Keratinocyte (primary cell): ENCODE results near the gene DNAJC19. TPM values are rescaled to one million over a fixed set of nuclear protein-coding genes. Genes with fewer than 3 reads are reported as not detected.

ENCODE experiments used
- DNase-seq: peaks from one replicate; pipeline ENCODE4 v3.0.0-alpha.2; 2011; ENCODE audit warnings: low read depth, missing footprints, low spot score
- FAIRE-seq: peaks from 2 replicates; lab custom pipeline; 2011; peaks lifted over from hg19 to GRCh38; lab: Jason Lieb, UNC
- H2AFZ ChIP-seq: 2 replicates; pipeline ENCODE4 v1.6.0; 2012; ENCODE audit warnings: low read length, control low read depth, inconsistent platforms; ENCODE audit not compliant: control insufficient read depth
- H3K27ac ChIP-seq: 2 replicates; pipeline ENCODE4 v1.5.1; 2011; ENCODE audit warnings: low read length; ENCODE audit not compliant: control insufficient read depth, insufficient read depth
- H3K27me3 ChIP-seq: 3 replicates; pipeline ENCODE4 v1.6.0; 2011; ENCODE audit warnings: low read length; ENCODE audit not compliant: control insufficient read depth, insufficient read depth; ENCODE audit errors: extremely low read depth
- H3K36me3 ChIP-seq, 2 experiments: 2 replicates in 1 of 2; 3 replicates in 1 of 2; pipeline ENCODE4 v1.5.1; 2011; ENCODE audit warnings: low read length in 2 of 2, mild to moderate bottlenecking in 1 of 2; ENCODE audit not compliant: control insufficient read depth in 2 of 2, insufficient read depth in 2 of 2; ENCODE audit errors: extremely low read depth in 1 of 2
- H3K4me1 ChIP-seq: 3 replicates; pipeline ENCODE4 v1.5.1; 2011; ENCODE audit warnings: low read length; ENCODE audit not compliant: control insufficient read depth, insufficient read depth; ENCODE audit errors: extremely low read depth
- H3K4me2 ChIP-seq: 3 replicates; pipeline ENCODE4 v1.6.0; 2011; ENCODE audit warnings: low read depth, low read length; ENCODE audit not compliant: control insufficient read depth, insufficient read depth; ENCODE audit errors: extremely low read depth
- H3K4me3 ChIP-seq, 3 experiments: fragments of 200-600 bp in 1 of 3; sonication (generic) in 1 of 3; 2 replicates in 2 of 3; 3 replicates in 1 of 3; pipeline ENCODE4 v1.5.1; 2011 to 2016; ENCODE audit warnings: low read length in 3 of 3, mild to moderate bottlenecking in 3 of 3, control low read depth in 2 of 3, inconsistent platforms in 1 of 3, low read depth in 1 of 3, mixed read lengths in 1 of 3, mixed run types in 1 of 3, moderate library complexity in 1 of 3; ENCODE audit not compliant: control insufficient read depth in 2 of 3, insufficient read depth in 2 of 3; ENCODE audit errors: extremely low read depth in 1 of 3
- H3K79me2 ChIP-seq: 2 replicates; pipeline ENCODE4 v1.6.0; 2012; ENCODE audit warnings: low read length; ENCODE audit not compliant: control insufficient read depth, insufficient read depth
- H3K9ac ChIP-seq: 3 replicates; pipeline ENCODE4 v1.6.0; 2011; ENCODE audit warnings: low read length; ENCODE audit not compliant: control insufficient read depth, insufficient read depth; ENCODE audit errors: extremely low read depth
- H3K9me1 ChIP-seq: 3 replicates; pipeline ENCODE4 v1.6.0; 2011; ENCODE audit warnings: low read length; ENCODE audit not compliant: control insufficient read depth, insufficient read depth; ENCODE audit errors: extremely low read depth
- H3K9me3 ChIP-seq: 2 replicates; pipeline ENCODE4 v1.5.1; 2012; ENCODE audit warnings: low read depth, low read length; ENCODE audit not compliant: control insufficient read depth
- H4K20me1 ChIP-seq: 3 replicates; pipeline ENCODE4 v1.6.0; 2011; ENCODE audit warnings: low read length; ENCODE audit not compliant: control insufficient read depth, insufficient read depth; ENCODE audit errors: extremely low read depth
- EZH2 ChIP-seq: IDR thresholded peaks from one replicate; pipeline ENCODE4 v1.6.1; 2012; ENCODE audit warnings: inconsistent platforms, mild to moderate bottlenecking, low read length, moderate library complexity
- dilution Hi-C: fragments of 300-500 bp; cut with MboI; formaldehyde crosslinking; loops from one replicate; pipeline ENCODE4 v1.7.0; 2020; ENCODE audit warnings: low sequenced_read_pairs; ENCODE audit not compliant: extremely low pct_ligation_motif_present
- polyA plus RNA-seq, 5 experiments: library from polyadenylated mRNA; depleted of rRNA in 3 of 5; stranded (reverse) in 3 of 5; stranded (forward) in 1 of 5; unstranded in 1 of 5; fragments of >200 nt; gene quantifications; 1 replicate in 1 of 5; 2 replicates in 3 of 5; 3 replicates in 1 of 5; pipeline versions ENCODE4 v1.2.1 to v1.2.3, GENCODE V29; 2011 to 2012; ENCODE audit warnings: missing spikeins in 2 of 5, low read depth in 1 of 5, low replicate concordance in 1 of 5
- TF ChIP-seq, protein P1 (sequence below), 3 experiments: IDR thresholded peaks in 1 of 3; conservative IDR thresholded peaks in 1 of 3; optimal IDR thresholded peaks in 1 of 3; 2 replicates in 2 of 3; 3 replicates in 1 of 3; pipeline versions ENCODE3 to v1.5.1; 2011; ENCODE audit warnings: low read length in 3 of 3, mild to moderate bottlenecking in 3 of 3, moderate library complexity in 2 of 3, control low read depth in 1 of 3, inconsistent platforms in 1 of 3; ENCODE audit not compliant: insufficient read depth in 2 of 3; ENCODE audit errors: extremely low read depth in 1 of 3

DNAJC19 gene
- polyA plus RNA-seq, 1 donor (not counting 4 experiments of a cell fraction or from before 2014, with no cell fraction given), result 40.6 TPM

DNA sequence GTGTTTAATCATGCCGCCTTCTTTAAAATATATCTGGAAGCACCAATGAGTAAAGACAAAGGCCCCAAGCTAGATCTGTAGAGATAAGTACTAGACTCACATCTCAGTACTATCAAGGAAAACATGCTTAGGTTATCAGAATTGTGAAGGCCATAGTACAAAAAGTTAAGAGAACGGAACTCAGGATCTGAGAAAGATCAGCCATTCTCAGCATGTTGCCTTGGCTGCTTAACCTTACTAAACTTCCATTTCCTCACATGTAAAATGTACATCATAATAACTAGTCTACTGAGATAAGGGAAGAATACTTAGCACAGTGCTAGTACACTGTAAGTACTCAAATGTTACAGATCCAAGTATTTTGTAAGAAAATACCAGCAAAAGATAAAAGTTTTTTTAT lies 7.6 kb downstream of the DNAJC19 start:
- no peaks in the 10 kb centered on the region for H3K9me1 ChIP-seq
- H3K27ac ChIP-seq, result no peak overlapping the region
- no peaks in the 10 kb centered on the region for H3K9me3 ChIP-seq
- no peaks in the 10 kb centered on the region for H3K4me1 ChIP-seq
- no peak overlapping the region for H3K4me2 ChIP-seq
- H3K4me3 ChIP-seq, result no peak overlapping the region
- TF ChIP-seq EZH2, result no peak
- TF ChIP-seq, protein P1, sequence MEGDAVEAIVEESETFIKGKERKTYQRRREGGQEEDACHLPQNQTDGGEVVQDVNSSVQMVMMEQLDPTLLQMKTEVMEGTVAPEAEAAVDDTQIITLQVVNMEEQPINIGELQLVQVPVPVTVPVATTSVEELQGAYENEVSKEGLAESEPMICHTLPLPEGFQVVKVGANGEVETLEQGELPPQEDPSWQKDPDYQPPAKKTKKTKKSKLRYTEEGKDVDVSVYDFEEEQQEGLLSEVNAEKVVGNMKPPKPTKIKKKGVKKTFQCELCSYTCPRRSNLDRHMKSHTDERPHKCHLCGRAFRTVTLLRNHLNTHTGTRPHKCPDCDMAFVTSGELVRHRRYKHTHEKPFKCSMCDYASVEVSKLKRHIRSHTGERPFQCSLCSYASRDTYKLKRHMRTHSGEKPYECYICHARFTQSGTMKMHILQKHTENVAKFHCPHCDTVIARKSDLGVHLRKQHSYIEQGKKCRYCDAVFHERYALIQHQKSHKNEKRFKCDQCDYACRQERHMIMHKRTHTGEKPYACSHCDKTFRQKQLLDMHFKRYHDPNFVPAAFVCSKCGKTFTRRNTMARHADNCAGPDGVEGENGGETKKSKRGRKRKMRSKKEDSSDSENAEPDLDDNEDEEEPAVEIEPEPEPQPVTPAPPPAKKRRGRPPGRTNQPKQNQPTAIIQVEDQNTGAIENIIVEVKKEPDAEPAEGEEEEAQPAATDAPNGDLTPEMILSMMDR (optimal IDR thresholded peaks at IDR 0.05 in 1 of 3, IDR thresholded peaks at IDR 0.05 in 1 of 3, conservative IDR thresholded peaks at IDR 0.05 in 1 of 3; ENCODE audit: extremely low read depth in 1 of 3, insufficient read depth in 2 of 3, low read length in 3 of 3), result no peak
- dilution Hi-C loops, result no loop called here
- H3K27me3 ChIP-seq, result no peaks in the 10 kb centered on the region
- H2AFZ ChIP-seq, result no peak overlapping the region
- DNase-seq (no peak), FAIRE-seq (no peak)
- peaks cover 6% of the 10 kb centered on the region in 2 experiments for H3K36me3 ChIP-seq
- no peaks in the 10 kb centered on the region for H4K20me1 ChIP-seq
- H3K79me2 ChIP-seq, result no peaks in the 10 kb centered on the region
- no peak overlapping the region for H3K9ac ChIP-seq

DNA sequence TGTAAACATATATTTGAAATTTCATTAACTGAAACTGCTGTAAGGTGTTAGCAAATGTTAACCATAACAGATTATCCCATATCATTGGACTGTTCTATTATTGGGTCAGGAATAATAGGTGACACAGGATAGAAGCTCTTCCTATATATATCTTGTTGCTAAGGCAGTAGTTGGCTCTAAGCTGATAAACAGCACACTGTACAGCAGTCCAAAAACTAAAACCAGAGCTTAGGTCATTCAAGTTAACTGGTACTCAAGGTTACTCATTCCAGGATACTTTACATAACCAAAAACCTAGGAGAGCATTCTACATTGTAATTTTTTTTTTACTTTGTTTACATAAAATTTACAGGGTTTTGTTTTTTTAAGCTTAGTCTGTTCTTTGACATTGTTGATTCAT lies 8.9 kb downstream of the DNAJC19 start:
- Histone ChIP-seq H3K4me3 (no peak overlapping the region), H3K9me3 (no peaks in the 10 kb centered on the region), H3K9ac (no peak overlapping the region), H2AFZ (no peak overlapping the region), H3K9me1 (no peaks in the 10 kb centered on the region), H3K36me3 (peaks cover 6% of the 10 kb centered on the region in 2 experiments), H4K20me1 (no peaks in the 10 kb centered on the region), H3K4me1 (no peaks in the 10 kb centered on the region), H3K79me2 (no peaks in the 10 kb centered on the region), H3K27ac (no peak overlapping the region), H3K4me2 (no peak overlapping the region), H3K27me3 (no peaks in the 10 kb centered on the region)
- FAIRE-seq (no peak), DNase-seq (no peak)
- dilution Hi-C loops, result no loop called here
- TF ChIP-seq EZH2, result no peak
- TF ChIP-seq, protein P1 (optimal IDR thresholded peaks at IDR 0.05 in 1 of 3, IDR thresholded peaks at IDR 0.05 in 1 of 3, conservative IDR thresholded peaks at IDR 0.05 in 1 of 3; ENCODE audit: extremely low read depth in 1 of 3, insufficient read depth in 2 of 3, low read length in 3 of 3), result no peak
